Stomach smooth muscle (tissue), 2 donors: ENCODE data around the gene LRRC27.

Source experiments
- H3K27ac ChIP-seq: one replicate; pipeline ENCODE4 v1.7.0; 2013; ENCODE audit warnings: mild to moderate bottlenecking, low read length, inconsistent platforms
- H3K27me3 ChIP-seq, 2 donors: one replicate each; pipeline ENCODE4 v1.7.0; 2013; ENCODE audit warnings: low read length in 2 of 2; ENCODE audit not compliant: insufficient read depth in 2 of 2, control insufficient read depth in 1 of 2
- H3K36me3 ChIP-seq, 2 donors: one replicate each; pipeline ENCODE4 v1.7.0; 2013; ENCODE audit warnings: low read length in 2 of 2; ENCODE audit not compliant: control insufficient read depth in 2 of 2, insufficient read depth in 2 of 2
- H3K4me1 ChIP-seq: one replicate; pipeline ENCODE4 v1.7.0; 2013; ENCODE audit warnings: low read length; ENCODE audit not compliant: control insufficient read depth, insufficient read depth
- H3K4me3 ChIP-seq, 2 donors: one replicate each; pipeline ENCODE4 v1.7.0; 2013; ENCODE audit warnings: low read length in 2 of 2
- H3K9ac ChIP-seq, 2 donors: one replicate each; pipeline ENCODE4 v1.7.0; 2013; ENCODE audit warnings: low read length in 2 of 2, mild to moderate bottlenecking in 1 of 2
- H3K9me3 ChIP-seq, 2 donors: one replicate each; pipeline ENCODE4 v1.7.0; 2013; ENCODE audit warnings: low read length in 2 of 2; ENCODE audit not compliant: control insufficient read depth in 2 of 2
- donor health status: healthy.
- donor health status: Pancreatic carcinoma.

The LRRC27 gene

DNA sequence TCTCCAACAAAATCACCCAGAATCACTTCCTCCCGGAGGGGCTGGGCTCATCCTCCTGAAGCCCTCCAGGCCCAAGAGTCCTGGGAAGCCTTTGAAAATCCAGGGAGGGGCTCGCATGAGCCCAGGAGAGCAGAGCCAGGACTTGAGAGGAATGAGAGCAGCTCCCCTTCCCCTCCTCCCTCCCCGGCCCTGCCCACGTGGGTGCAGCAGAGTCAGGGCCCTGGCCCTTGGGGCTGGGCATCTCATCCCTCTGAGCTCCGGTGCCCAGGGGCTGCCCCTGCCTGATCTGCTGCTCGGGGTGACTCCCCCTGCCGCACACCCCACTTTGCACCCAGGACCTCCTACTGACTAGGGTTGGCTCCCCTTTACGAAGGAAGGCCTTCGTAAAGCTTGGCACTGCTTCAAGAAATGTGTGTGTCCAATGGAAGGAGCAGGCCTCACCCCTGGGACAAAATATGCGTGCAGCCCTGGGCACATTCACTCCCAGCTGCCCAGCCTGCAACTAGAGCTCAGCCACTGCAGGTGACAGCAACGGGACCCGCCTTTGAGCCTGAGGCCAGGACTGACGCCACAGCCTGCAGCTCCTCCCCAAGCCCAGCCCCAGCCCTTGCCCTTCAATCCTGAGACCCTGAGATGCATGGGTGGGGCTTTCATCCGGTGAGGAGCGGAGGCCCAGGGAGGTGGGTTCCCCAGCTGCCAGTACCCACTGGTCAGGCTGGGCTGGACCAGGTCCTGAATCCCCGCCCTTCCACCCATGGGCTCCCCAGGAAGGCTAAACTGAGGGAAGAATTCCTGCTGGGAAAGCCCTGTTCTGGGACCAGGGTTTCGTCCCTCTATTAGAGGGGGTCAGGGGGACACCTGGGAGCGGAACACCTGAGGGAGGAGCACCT is 86.8 kb downstream of the LRRC27 start:
- Histone ChIP-seq H3K27me3 (no peaks in the 10 kb centered on the region), H3K4me1 (peaks cover 71% of the 10 kb centered on the region), H3K36me3 (no peaks in the 10 kb centered on the region), H3K27ac (peak overlapping the region; percentile 71), H3K9me3 (no peaks in the 10 kb centered on the region), H3K4me3 (no peak overlapping the region), H3K9ac (no peak overlapping the region)

- no peak overlapping the region for H3K4me3 ChIP-seq
- H3K27ac ChIP-seq, result peak overlapping the region; percentile 94
- H3K9me3 ChIP-seq, result no peaks in the 10 kb centered on the region
- no peaks in the 10 kb centered on the region for H3K36me3 ChIP-seq
- no peaks in the 10 kb centered on the region for H3K27me3 ChIP-seq
- peaks cover 64% of the 10 kb centered on the region for H3K4me1 ChIP-seq
- H3K9ac ChIP-seq, result no peak overlapping the region
Measured at GRCh38 chr10:132419538-132420468, 87.8 kb downstream of the LRRC27 start.

DNA sequence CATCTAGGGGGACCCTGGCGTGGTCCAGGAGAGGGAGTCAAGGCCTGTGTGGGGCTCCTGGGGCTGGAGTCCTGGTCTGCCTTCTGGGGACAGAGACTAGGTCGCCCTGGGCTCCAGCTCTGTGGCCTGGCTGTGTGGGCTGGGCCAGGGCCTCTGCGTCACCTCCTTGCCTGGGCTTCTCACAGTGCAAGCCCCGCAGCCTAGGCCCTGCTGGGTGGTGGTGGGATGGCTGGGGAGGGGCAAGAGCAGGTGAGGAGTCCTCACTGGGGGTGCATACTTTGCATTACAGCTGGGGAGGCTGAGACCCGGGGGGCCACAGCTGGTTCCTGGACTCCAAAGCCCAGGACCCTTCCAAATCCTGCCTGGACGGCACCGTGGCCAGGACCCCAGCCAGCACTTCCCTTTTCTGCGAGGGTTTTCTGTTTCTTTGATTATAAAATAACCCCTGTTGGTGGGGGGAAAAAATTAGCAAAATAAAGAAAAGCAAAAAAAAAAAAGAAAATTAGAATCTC is 88.5 kb downstream of the LRRC27 start:
- no peak overlapping the region for H3K9ac ChIP-seq
- H3K4me1 ChIP-seq, result peaks cover 64% of the 10 kb centered on the region
- no peaks in the 10 kb centered on the region for H3K27me3 ChIP-seq
- no peaks in the 10 kb centered on the region for H3K36me3 ChIP-seq
- no peaks in the 10 kb centered on the region for H3K9me3 ChIP-seq
- peak overlapping the region; percentile 94 for H3K27ac ChIP-seq
- H3K4me3 ChIP-seq, result no peak overlapping the region

DNA sequence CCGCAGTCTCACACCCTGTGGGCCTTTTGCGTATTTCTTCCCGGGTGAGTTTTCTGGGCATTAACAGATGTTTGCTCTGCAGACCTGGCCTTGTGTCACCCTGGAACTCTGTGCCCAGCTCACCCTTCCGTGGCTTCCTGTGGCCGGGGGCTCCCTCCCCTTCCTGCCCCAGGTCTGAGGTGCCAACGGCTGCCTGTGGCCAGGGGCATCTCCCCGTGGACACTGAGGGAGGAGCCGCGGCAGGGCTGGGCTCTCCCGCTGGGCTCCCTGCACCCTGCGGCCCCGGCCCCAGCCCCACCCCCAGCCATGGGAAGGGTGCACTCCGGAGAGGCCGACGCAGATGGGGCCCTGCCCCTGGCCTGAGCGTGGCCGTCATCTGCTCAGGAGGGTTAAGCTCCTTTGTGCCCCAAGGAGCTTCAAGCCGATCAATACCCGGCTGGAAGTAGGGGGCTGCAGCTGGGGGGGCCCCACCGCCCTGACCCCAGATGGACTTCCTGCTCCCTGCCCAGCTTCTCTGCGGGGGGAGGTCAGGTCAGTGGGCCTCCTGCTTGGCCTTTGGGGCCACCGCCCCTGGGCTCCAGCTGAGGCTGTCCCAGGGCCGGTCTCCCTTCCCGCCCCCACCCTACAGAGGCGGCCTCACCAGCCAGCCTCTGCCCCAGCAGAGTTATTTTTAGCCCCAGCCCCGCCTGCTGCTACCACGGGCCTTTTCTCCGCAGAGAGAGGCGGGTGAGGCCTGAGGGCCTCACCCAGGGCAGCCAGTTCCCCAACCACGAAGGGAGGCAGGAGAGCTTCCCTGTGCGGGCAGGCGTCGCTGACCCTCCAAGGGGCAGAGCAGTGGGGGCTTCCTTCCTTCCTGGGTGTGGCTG is 89.2 kb downstream of the LRRC27 start:
- Histone ChIP-seq H3K27me3 (no peaks in the 10 kb centered on the region), H3K36me3 (no peaks in the 10 kb centered on the region), H3K9me3 (no peaks in the 10 kb centered on the region), H3K4me3 (peak overlapping the region in 1 of 2 donors; percentile 60), H3K27ac (peak overlapping the region; percentile 94), H3K9ac (peak overlapping the region; percentile 71 to 73), H3K4me1 (peaks cover 64% of the 10 kb centered on the region)

DNA sequence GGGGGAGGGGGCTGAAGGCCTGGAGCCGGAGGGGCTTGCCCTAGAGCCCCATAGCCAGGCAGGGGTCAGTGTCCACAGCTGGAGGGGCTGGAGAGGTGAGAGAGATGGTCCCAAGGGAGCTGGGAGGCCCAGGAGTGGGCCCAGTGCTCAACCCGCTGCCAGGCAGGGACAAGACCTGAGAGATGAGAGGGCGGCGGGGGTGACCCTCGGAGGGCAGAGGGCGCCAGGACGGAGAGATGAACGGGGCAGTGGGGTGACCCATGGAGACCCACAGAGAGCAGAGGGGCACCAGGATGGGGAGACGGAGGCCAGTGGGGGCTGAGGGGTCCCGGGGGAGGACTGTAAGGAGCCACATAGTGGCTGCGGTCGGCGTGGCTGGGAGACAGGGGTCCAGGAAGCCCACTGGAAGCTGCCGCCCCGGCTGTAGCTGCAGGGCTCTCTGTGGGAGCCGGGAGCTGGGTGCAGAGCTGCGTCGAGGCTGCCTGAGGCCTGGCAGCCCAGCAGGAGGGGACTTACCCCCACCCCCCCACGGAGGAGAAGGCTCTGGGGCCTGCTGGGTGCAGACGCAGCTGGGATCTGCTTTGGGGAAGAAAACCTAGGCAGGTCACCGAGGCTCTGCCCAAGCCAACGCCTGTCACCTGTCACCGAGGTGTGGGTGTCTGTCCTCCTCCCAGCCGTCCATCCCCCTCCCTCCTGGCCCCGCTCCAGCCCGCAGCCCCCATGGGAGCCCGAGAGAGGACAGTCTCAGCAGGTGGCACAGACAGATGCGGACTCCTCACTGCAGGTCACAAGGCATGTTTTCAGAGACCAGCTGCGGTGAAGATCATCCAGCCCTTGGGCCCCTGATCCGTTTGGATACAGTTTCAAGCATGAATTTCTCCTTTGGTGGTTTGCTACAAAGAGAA is 90.1 kb downstream of the LRRC27 start:
- Histone ChIP-seq H3K9me3 (no peaks in the 10 kb centered on the region), H3K4me3 (no peak overlapping the region), H3K27me3 (no peaks in the 10 kb centered on the region), H3K27ac (peak overlapping the region; percentile 94), H3K36me3 (peaks cover 0 to 2% of the 10 kb centered on the region in 2 donors), H3K4me1 (peaks cover 62% of the 10 kb centered on the region), H3K9ac (peak overlapping the region; percentile 71 to 73)

DNA sequence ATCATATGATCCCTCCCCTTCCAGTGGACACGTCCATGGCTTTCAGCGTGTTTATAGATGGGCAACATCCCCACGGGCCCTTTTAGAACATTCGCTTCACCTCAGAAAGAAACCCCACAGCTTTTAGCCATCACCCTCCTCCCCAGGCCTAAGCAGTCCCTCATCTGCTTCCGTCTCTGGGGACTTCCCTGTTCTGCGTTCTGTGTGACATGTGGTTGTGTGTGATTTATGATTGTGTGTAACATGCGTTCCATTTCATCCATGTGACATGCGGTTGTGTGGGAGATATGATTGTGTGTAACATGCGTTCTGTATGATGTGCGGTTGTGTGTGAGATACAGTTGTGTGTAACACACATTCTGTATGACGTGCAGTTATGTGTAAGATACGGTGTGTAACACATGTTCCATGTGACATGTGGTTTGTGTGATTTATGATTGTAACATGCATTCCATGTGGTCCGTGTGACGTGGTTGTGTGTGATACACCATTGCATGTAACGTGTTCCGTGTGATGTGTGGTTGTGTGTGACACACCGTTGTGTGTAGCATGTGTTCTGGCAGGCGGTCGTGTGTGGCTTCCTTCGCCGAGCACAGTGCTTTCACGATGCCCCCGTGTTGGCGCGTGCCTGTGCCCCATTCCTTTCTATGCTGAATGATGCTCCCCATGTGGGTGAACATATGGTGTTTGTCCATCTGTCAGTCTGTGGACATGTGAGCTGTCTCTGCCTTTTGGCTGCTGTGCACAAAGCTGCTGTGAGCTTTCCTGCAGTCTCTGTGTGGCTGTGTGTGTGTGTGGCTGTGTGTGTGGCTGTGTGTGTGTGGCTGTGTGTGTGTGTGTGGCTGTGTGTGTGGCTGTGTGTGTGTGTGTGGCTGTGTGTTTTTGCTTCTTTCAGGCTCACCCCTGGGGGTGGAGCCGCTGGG is 91.2 kb downstream of the LRRC27 start:
- H3K36me3 ChIP-seq, result peaks cover 3 to 11% of the 10 kb centered on the region in 2 donors
- H3K9me3 ChIP-seq, result no peaks in the 10 kb centered on the region
- peak overlapping the region; percentile 94 for H3K27ac ChIP-seq
- H3K4me1 ChIP-seq, result peaks cover 56% of the 10 kb centered on the region
- H3K27me3 ChIP-seq, result no peaks in the 10 kb centered on the region
- no peak overlapping the region for H3K4me3 ChIP-seq
- peak overlapping the region in 1 of 2 donors; percentile 29 for H3K9ac ChIP-seq

GRCh38 chr10:132423966-132424861 is 92.2 kb downstream of the LRRC27 start:
- H3K4me1 ChIP-seq, result peaks cover 45% of the 10 kb centered on the region
- H3K36me3 ChIP-seq, result peaks cover 3 to 12% of the 10 kb centered on the region in 2 donors
- H3K9me3 ChIP-seq, result no peaks in the 10 kb centered on the region
- H3K27ac ChIP-seq, result peak overlapping the region; percentile 6
- H3K9ac ChIP-seq, result no peak overlapping the region
- H3K27me3 ChIP-seq, result no peaks in the 10 kb centered on the region
- no peak overlapping the region for H3K4me3 ChIP-seq

DNA sequence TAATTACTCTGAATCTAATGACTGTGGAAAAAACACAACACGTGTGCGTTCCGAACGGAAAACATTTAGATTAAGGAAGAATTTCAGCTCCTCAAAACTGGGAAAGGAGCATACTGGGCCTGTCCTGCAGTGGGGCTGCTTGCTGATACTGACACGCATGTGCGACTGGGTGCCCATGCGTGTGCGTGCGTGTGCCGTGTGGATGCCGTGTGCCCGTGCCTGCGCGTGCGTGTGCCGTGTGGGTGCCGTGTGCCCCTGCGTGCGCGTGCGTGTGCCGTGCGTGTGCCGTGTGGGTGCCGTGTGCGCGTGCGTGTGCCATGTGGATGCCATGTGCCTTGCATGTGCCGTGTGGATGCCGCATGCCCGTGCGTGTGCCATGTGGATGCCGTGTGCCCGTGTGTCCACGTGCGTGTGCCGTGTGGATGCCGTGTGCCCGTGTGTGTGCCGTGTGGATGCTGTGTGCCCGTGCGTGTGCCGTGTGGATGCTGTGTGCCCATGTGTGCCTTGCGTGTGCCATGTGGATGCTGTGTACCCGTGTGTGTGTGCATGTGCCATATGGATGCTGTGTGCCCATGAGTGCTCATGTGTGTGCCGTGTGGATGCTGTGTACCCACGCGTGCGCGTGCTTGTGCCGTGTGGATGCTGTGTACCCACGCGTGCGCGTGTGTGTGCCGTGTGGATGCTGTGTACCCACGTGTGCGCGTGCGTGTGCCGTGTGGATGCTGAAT is 93.2 kb downstream of the LRRC27 start:
- peaks cover 3 to 12% of the 10 kb centered on the region in 2 donors for H3K36me3 ChIP-seq
- no peak overlapping the region for H3K9ac ChIP-seq
- H3K27me3 ChIP-seq, result no peaks in the 10 kb centered on the region
- H3K4me3 ChIP-seq, result no peak overlapping the region
- H3K9me3 ChIP-seq, result no peaks in the 10 kb centered on the region
- peaks cover 45% of the 10 kb centered on the region for H3K4me1 ChIP-seq
- no peak overlapping the region for H3K27ac ChIP-seq
